ENCODE data around the gene ERMN. TPM values are rescaled to one million over a fixed set of nuclear protein-coding genes. Genes with fewer than 3 reads are reported as not detected.
A peak's percentile ranks its signal among the peaks of the same experiment; 100 is the strongest.
"Not testable (repeated sequence)": the region's sequence is repeated elsewhere in the genome, so short reads cannot be mapped to it uniquely, and the experiment has no call there.

ERMN gene
- polyA plus RNA-seq (ENCODE audit: insufficient read length in 3 of 3) = under 1 TPM; 0.20 to 0.55 (median 0.39) TPM
- long read RNA-seq, donor 1 = 0 reads
- long read RNA-seq, donor 2 = 0 reads
- long read RNA-seq, donor 3 = 0 reads
- long read RNA-seq, donor 4 = 0 reads
- long read RNA-seq, donor 5 = 0 reads
- long read RNA-seq, donor 6 = 0 reads
- long read RNA-seq, donor 7 = 0 reads
- long read RNA-seq, donor 8 = 0 reads
- long read RNA-seq, donor 9 = 0 reads
- long read RNA-seq, donor 10 = 0 reads
- long read RNA-seq, donor 11 = 0 reads
- long read RNA-seq, donor 12 = 0 reads
- long read RNA-seq, donor 13 = 0 reads
- long read RNA-seq, donor 14 = 0 reads
- long read RNA-seq, donor 15, partial matches to known transcripts = 0 of 1 reads
- long read RNA-seq, donor 15, other reads (novel, unspliced or antisense) = 0 of 1 reads
- long read RNA-seq, donor 16 = 0 reads

- DNase-seq = no peak
These were observed at the start of gene ERMN for GRCh38 chr2:157325786-157326185. Gene ERMN (minus strand): TSS chr2:157325824. CDS start chr2:157325642, 182 bp downstream.

GRCh38 chr2:157375384-157375783 is 49.8 kb upstream of the ERMN start:
- DNase-seq = no peak

GRCh38 chr2:157368508-157368907 is 42.9 kb upstream of the ERMN start:
- not testable (repeated sequence) for DNase-seq

GRCh38 chr2:157367704-157368103 is 42.1 kb upstream of the ERMN start:
- DNase-seq = no peak

- no peak for DNase-seq
These were observed 38.8 kb upstream of the ERMN start for GRCh38 chr2:157364257-157364974.

GRCh38 chr2:157363612-157364101 is 38.0 kb upstream of the ERMN start:
- DNase-seq = no peak

- DNase-seq = no peak
These were observed 37.0 kb upstream of the ERMN start for GRCh38 chr2:157362627-157363026.

- no peak for DNase-seq
These were observed 35.9 kb upstream of the ERMN start for GRCh38 chr2:157361526-157361925.

- DNase-seq = no peak
These were observed 34.0 kb upstream of the ERMN start for GRCh38 chr2:157359628-157360027.

GRCh38 chr2:157355618-157356017 is 30.0 kb upstream of the ERMN start:
- DNase-seq = no peak

GRCh38 chr2:157349949-157350515 is 24.4 kb upstream of the ERMN start:
- no peak for DNase-seq

- DNase-seq = no peak
These were observed 22.8 kb upstream of the ERMN start for GRCh38 chr2:157348291-157348921.

- no peak for DNase-seq
These were observed 20.2 kb upstream of the ERMN start for GRCh38 chr2:157345647-157346389.

- DNase-seq = not testable (repeated sequence)
These were observed 15.8 kb upstream of the ERMN start for GRCh38 chr2:157341381-157341780.

- DNase-seq = no peak
These were observed 14.5 kb upstream of the ERMN start for GRCh38 chr2:157339965-157340655.

- no peak for DNase-seq
These were observed 12.4 kb upstream of the ERMN start for GRCh38 chr2:157337978-157338377.

- DNase-seq = peak; percentile 3
These were observed 10.8 kb upstream of the ERMN start for GRCh38 chr2:157336137-157337010.

GRCh38 chr2:157334797-157335196 is 9.2 kb upstream of the ERMN start:
- no peak for DNase-seq

GRCh38 chr2:157334335-157334734 is 8.7 kb upstream of the ERMN start:
- no peak for DNase-seq
